ENCODE measurements around the gene PCED1B. TPM values are rescaled to one million over a fixed set of nuclear protein-coding genes. Genes with fewer than 3 reads are reported as not detected.

PCED1B gene
- total and polyA plus RNA-seq, 2 donors (not counting 1 experiment from before 2014, with no cell fraction given) = 26.2 to 45.8 TPM

DNA sequence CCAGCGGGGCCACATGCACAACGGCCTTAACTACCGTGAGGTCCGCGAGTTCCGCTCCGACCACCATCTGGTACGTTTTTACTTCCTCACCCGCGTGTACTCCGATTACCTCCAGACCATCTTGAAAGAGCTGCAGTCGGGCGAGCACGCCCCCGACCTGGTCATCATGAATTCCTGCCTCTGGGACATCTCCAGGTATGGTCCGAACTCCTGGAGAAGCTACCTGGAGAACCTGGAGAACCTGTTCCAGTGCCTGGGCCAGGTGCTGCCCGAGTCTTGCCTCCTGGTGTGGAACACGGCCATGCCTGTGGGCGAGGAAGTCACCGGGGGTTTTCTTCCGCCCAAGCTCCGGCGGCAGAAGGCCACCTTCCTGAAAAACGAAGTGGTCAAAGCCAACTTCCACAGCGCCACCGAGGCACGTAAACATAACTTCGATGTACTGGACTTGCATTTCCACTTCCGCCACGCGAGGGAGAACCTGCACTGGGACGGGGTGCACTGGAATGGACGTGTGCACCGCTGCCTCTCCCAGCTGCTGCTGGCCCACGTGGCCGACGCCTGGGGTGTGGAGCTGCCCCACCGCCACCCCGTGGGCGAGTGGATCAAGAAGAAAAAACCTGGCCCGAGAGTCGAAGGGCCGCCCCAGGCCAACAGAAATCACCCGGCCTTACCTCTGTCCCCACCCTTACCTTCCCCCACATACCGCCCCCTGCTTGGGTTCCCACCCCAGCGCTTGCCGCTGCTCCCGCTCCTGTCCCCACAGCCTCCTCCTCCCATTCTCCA is 156.0 kb downstream of the PCED1B start:
- no peak overlapping the region for H3K4me3 Mint-ChIP-seq

More for the DNA sequence above, 156.0 kb downstream of the PCED1B start:
- Histone ChIP-seq H3K9me3 (ENCODE audit: control extremely low read depth in 1 of 3, control insufficient read depth in 2 of 3, insufficient read depth in 1 of 3, low read length in 2 of 3) (peaks cover 0 to 24% (median 0%) of the 10 kb centered on the region in 3 donors), H3K36me3 (replicated peaks in 1 of 2; ENCODE audit: control extremely low read depth in 1 of 2, control insufficient read depth in 1 of 2, extremely low read depth in 1 of 2, insufficient read depth in 2 of 2, low read length in 1 of 2) (peaks cover 4 to 41% of the 10 kb centered on the region in 2 experiments), H3K27me3 (replicated peaks in 1 of 4; ENCODE audit: control extremely low read depth in 1 of 4, control insufficient read depth in 3 of 4, insufficient read depth in 4 of 4, low read length in 3 of 4) (no peaks in the 10 kb centered on the region), H3K79me2 (ENCODE audit: control insufficient read depth, insufficient read depth, low read length) (peaks cover 52% of the 10 kb centered on the region), H4K20me1 (ENCODE audit: control insufficient read depth, insufficient read depth, low read length, poor library complexity, severe bottlenecking) (peaks cover 11% of the 10 kb centered on the region), H3K4me2 (replicated peaks; ENCODE audit: low read depth, low read length, poor library complexity, severe bottlenecking) (no peak overlapping the region), H3K4me3 (ENCODE audit: control extremely low read depth in 1 of 5, extremely low read depth in 1 of 5, insufficient read depth in 1 of 5, low read depth in 2 of 5, low read length in 4 of 5) (no peak overlapping the region), H3K27ac (ENCODE audit: low read length in 2 of 2) (no peak overlapping the region), H3K9ac (ENCODE audit: low read length) (no peak overlapping the region), H2AFZ (ENCODE audit: insufficient read depth, low read depth, low read length, poor library complexity, severe bottlenecking) (no peak overlapping the region), H3K4me1 (ENCODE audit: control insufficient read depth in 2 of 2, insufficient read depth in 2 of 2, low read length in 2 of 2) (peaks cover 0 to 3% of the 10 kb centered on the region in 2 donors)
- ChIA-PET POLR2A (interaction anchor here (0.5 kb wide), 1 partner anchor 70 kb away, joined by 3 read pairs; no protein-coding TSS in a partner anchor), CTCF (no interaction called here)
- H3K27ac Mint-ChIP-seq = no peak overlapping the region
- no peaks in the 10 kb centered on the region for H3K9me3 Mint-ChIP-seq (ENCODE audit: insufficient read depth)
- WGBS (ENCODE audit: insufficient coverage) = 99% methylated on average over 47 of the region's 48 CpGs
- intact Hi-C loops (cut with micrococcal nuclease) = no loop called here
- TF ChIP-seq, protein P1, sequence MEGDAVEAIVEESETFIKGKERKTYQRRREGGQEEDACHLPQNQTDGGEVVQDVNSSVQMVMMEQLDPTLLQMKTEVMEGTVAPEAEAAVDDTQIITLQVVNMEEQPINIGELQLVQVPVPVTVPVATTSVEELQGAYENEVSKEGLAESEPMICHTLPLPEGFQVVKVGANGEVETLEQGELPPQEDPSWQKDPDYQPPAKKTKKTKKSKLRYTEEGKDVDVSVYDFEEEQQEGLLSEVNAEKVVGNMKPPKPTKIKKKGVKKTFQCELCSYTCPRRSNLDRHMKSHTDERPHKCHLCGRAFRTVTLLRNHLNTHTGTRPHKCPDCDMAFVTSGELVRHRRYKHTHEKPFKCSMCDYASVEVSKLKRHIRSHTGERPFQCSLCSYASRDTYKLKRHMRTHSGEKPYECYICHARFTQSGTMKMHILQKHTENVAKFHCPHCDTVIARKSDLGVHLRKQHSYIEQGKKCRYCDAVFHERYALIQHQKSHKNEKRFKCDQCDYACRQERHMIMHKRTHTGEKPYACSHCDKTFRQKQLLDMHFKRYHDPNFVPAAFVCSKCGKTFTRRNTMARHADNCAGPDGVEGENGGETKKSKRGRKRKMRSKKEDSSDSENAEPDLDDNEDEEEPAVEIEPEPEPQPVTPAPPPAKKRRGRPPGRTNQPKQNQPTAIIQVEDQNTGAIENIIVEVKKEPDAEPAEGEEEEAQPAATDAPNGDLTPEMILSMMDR (IDR thresholded peaks at IDR 0.05) = no peak
- TF ChIP-seq EZH2 (IDR thresholded peaks at IDR 0.05; ENCODE audit: borderline replicate concordance, insufficient read depth, low read depth, low read length, poor library complexity, severe bottlenecking) = no peak
- no peak for ATAC-seq (ENCODE audit: low read depth)
- H3K4me1 Mint-ChIP-seq = peaks cover 32% of the 10 kb centered on the region
- no peaks in the 10 kb centered on the region for H3K27me3 Mint-ChIP-seq
- DNase-seq = no peak
